Activated naive CD4-positive, alpha-beta T cell treated with anti-CD3 and anti-CD28 coated beads for 36 hours (primary cell): ENCODE results near the gene ATP9A. TPM values are rescaled to one million over a fixed set of nuclear protein-coding genes. Genes with fewer than 3 reads are reported as not detected.
A peak's percentile ranks its signal among the peaks of the same experiment; 100 is the strongest.
"Not testable (repeated sequence)": the region's sequence is repeated elsewhere in the genome, so short reads cannot be mapped to it uniquely, and the experiment has no call there.

Experiments
- CTCF ChIA-PET: fragments of 350-600 bp; sonication (Branson Sonifier 250); formaldehyde crosslinking; loops from one replicate; lab custom pipeline; 2021; ENCODE audit warnings: antibody characterized with exemption; lab: Charles Lee
- DNase-seq: peaks from one replicate; pipeline ENCODE4 v3.0.0-alpha.2; 2020
- H3K27ac Mint-ChIP-seq: one replicate; pipeline ENCODE4 v1.8.0; 2021; ENCODE audit warnings: mild to moderate bottlenecking, mixed read lengths
- H3K27me3 Mint-ChIP-seq: one replicate; pipeline ENCODE4 v1.8.0; 2021; ENCODE audit warnings: low read depth, mixed read lengths
- H3K36me3 Mint-ChIP-seq: one replicate; pipeline ENCODE4 v1.8.0; 2021; ENCODE audit warnings: low read depth, mixed read lengths
- H3K4me1 Mint-ChIP-seq: one replicate; pipeline ENCODE4 v1.8.0; 2021; ENCODE audit warnings: low read depth, mixed read lengths
- H3K4me3 Mint-ChIP-seq: one replicate; pipeline ENCODE4 v1.8.0; 2021; ENCODE audit warnings: mild to moderate bottlenecking, moderate library complexity, mixed read lengths
- H3K9me3 Mint-ChIP-seq: one replicate; pipeline ENCODE4 v1.8.0; 2021; ENCODE audit warnings: mixed read lengths
- intact Hi-C: fragments of 100-400 bp; cut with micrococcal nuclease; formaldehyde crosslinking; loops from one replicate; pipeline ENCODE4 v1.15.1; 2023
- total RNA-seq, 2 experiments: library from RNA; stranded (reverse); gene quantifications; one replicate each; pipeline ENCODE4 v1.2.3, GENCODE V29; 2021

ATP9A gene
- total RNA-seq, 2 experiments from 2014 or later, result 0.12 to 0.17 TPM

DNA sequence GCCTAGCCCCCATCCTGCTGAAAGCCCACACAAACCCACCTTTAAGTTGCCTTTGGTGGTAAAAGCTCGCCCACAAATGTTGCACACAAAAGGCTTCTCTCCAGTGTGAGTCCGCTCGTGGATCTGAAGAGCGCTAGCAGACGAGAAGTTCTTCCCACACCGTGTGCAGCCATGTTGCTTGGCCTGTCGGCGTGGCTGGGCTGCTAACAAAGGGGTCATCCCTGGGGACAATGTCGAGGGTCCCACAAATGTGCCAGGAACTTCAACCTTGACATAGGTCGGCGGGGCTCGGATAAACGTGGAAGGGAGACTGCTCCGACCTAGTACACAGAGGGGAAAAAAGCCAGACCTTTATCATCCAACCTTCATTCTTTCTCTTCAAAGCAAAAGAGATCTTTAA is 20.6 kb upstream of the ATP9A start:
- H3K27me3 Mint-ChIP-seq, result peaks cover 9% of the 10 kb centered on the region
- H3K4me3 Mint-ChIP-seq, result no peak overlapping the region
- no peak overlapping the region for H3K27ac Mint-ChIP-seq
- no peaks in the 10 kb centered on the region for H3K36me3 Mint-ChIP-seq
- CTCF ChIA-PET, result interaction anchor here (1.4 kb wide), 1 partner anchor 9 kb away, joined by 6 read pairs; no protein-coding TSS in a partner anchor
- DNase-seq, result no peak
- intact Hi-C loops, result no loop called here
- no peaks in the 10 kb centered on the region for H3K4me1 Mint-ChIP-seq
- no peaks in the 10 kb centered on the region for H3K9me3 Mint-ChIP-seq

DNA sequence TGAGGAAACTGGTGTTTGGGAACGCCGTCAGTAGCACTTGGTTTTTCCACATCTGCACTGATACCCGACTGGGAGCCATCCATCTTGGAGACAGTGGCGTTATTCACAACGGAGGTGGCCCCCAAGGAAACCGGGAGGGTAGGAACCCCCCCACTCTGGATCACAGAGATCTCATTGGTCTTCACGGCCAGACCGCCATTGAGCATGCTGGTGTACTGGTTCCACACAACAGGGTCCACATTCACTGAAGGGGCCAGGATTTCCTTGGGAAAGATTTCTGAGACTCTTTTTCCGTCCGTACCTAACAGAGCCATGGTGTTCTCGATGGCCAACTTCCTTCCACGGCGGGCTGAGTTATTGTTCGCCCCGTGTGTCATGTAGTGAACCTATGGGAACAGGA is 16.1 kb upstream of the ATP9A start:
- CTCF ChIA-PET, result interaction anchor here (0.9 kb wide), 1 partner anchor 458 kb away, joined by 4 read pairs; no protein-coding TSS in a partner anchor
- intact Hi-C loops, result no loop called here
- Mint-ChIP-seq H3K9me3 (no peaks in the 10 kb centered on the region), H3K27me3 (peaks cover 2% of the 10 kb centered on the region), H3K27ac (no peak overlapping the region), H3K36me3 (no peaks in the 10 kb centered on the region), H3K4me1 (no peaks in the 10 kb centered on the region), H3K4me3 (no peak overlapping the region)
- no peak for DNase-seq

DNA sequence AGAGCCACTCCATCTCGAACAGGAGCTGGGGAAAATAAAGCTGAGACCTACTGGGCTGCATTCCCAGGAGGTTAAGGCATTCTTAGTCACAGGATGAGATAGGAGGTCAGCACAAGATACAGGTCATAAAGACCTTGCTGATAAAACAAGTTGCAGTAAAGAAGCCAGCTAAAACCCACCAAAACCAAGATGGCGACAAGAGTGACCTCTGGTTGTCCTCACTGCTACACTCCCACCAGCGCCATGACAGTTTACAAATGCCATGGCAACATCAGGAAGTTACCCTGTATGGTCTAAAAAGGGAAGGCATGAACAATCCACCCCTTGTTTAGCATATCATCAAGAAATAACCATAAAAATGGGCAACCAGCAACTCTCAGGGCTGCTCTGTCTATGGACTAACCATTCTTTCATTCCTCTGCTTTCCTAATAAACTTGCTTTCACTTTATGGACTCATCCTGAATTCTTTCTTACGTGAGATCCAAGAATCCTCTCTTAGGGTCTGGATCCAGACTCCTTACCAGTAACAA is 10.1 kb upstream of the ATP9A start:
- H3K27ac Mint-ChIP-seq, H3K36me3 Mint-ChIP-seq, H3K9me3 Mint-ChIP-seq, H3K4me1 Mint-ChIP-seq, DNase-seq, CTCF ChIA-PET, intact Hi-C loops, H3K27me3 Mint-ChIP-seq, H3K4me3 Mint-ChIP-seq: not testable (repeated sequence)

DNA sequence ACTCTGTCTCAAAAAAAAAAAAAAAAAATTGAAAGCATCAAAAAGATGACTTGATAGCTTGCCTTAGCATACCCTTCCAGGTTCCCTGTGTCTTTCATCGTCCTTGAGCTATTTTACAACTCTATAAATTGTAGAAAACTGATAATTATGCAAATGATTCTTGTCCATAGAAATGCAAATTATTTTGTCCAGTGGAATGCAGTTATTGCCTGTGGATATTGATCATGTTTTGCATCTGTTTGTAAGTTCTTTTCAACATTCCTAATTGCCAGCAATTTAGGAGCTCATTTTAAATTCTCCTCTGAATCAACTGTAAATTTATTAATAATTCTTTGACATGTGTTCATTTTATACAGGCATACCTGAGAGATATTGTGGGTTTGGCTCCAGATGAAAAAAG is 7.1 kb upstream of the ATP9A start:
- no peak overlapping the region for H3K4me3 Mint-ChIP-seq
- H3K27ac Mint-ChIP-seq, result no peak overlapping the region
- no peaks in the 10 kb centered on the region for H3K36me3 Mint-ChIP-seq
- DNase-seq, result no peak
- H3K4me1 Mint-ChIP-seq, result no peaks in the 10 kb centered on the region
- intact Hi-C loops, result no loop called here
- peaks cover 8% of the 10 kb centered on the region for H3K9me3 Mint-ChIP-seq
- peaks cover 9% of the 10 kb centered on the region for H3K27me3 Mint-ChIP-seq
- CTCF ChIA-PET, result interaction anchor here (0.7 to 1.5 kb wide), 3 partner anchors 21 to 164 kb away, joined by 3 to 4 read pairs (median 3); no protein-coding TSS in a partner anchor

DNA sequence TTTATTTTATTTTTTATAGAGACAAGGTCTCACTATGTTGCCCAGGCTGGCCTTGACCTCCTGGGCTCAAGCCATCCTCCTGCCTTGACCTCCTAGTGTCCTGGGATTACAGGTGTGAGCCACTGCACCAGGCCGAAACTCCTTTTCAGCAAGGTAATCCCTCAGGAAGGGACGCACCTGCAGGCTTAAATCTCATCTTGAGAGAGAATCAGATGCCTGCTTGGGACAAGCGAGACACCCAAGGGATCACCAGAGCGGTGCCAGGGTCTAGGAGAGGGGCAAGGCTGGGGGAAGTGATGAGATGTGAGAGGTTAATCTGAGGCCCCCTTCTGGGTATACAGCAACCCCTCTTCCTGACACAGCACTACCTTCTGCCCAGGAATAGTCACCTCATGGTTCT is 4.0 kb upstream of the ATP9A start:
- CTCF ChIA-PET, result no interaction called here
- H3K27me3 Mint-ChIP-seq, result peaks cover 26% of the 10 kb centered on the region
- H3K4me1 Mint-ChIP-seq, result peaks cover 5% of the 10 kb centered on the region
- no peak overlapping the region for H3K27ac Mint-ChIP-seq
- no peaks in the 10 kb centered on the region for H3K9me3 Mint-ChIP-seq
- no peak overlapping the region for H3K4me3 Mint-ChIP-seq
- no peak for DNase-seq
- intact Hi-C loops, result no loop called here
- H3K36me3 Mint-ChIP-seq, result no peaks in the 10 kb centered on the region

DNA sequence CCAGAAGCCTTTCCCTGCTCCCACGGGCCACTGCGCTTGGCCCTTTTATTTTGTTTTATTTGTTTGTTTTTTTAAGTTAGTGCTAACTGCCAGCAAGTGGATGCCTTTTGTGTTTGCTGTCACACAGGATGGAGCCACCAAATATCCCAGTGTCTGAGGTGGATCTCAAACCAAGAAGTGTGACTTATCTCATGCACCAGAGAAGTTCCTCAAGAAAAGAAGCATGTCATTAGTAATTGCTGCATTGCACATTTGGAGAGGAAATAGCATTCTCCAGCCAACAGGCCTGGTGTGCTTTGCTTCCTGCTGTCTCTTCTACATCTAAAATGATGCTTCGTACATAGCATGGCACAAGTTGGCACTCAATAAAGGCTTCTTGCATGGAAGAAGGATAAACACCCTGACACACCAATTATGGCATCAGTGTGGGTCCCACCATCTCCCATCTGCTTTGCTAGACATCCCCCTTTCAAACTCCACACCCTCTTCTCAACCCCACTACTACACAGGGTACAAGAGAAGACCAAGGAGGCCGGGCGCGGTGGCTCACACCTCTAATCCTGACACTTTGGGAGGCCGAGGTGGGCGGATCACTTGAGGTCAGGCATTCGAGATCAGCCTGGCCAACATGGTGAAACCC is 1.9 kb upstream of the ATP9A start:
- no peak for DNase-seq
- H3K27ac Mint-ChIP-seq, result no peak overlapping the region
- peaks cover 5% of the 10 kb centered on the region for H3K4me1 Mint-ChIP-seq
- H3K4me3 Mint-ChIP-seq, result no peak overlapping the region
- intact Hi-C loops, result no loop called here
- CTCF ChIA-PET, result interaction anchor here (0.7 kb wide), 1 partner anchor 133 kb away, joined by 3 read pairs; no protein-coding TSS in a partner anchor
- no peaks in the 10 kb centered on the region for H3K36me3 Mint-ChIP-seq
- peaks cover 41% of the 10 kb centered on the region for H3K27me3 Mint-ChIP-seq
- H3K9me3 Mint-ChIP-seq, result no peaks in the 10 kb centered on the region

DNA sequence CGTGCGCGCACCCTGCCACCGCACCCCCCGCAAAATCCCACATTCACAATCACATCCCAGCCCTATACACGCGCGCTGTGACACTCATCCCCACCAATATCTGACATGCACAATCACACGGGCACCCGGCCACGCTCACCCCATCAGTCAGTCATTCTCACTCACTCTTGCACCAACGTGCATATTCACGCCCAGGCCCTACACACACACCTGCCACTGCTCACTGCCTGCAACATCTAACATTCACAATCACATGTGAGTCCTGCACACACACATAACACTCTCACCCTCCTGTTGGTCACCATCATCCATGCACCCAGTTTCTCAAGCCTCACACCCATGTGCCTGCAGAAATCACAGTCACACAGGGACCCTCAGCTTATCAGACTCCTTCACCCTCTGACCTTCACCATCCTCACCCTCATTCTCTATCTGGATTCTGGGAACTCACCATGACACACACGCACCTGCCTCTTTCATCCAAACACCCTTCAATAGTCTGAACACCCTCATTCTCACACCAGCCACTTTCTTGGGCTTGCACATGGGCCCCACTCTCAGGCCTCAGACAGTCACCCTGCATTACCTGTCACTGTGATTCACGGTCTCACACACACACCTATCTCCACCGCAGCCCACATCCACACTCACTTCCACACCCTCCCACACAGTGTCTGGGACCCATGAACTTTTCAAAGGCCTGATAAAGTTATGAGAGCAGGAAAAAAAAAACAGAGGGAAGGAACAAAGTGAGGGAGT is 748 bp upstream of the ATP9A start:
- intact Hi-C loops, result no loop called here
- CTCF ChIA-PET, result interaction anchor here (0.7 kb wide), 1 partner anchor 131 kb away, joined by 3 read pairs; no protein-coding TSS in a partner anchor
- Mint-ChIP-seq H3K9me3 (no peaks in the 10 kb centered on the region), H3K27me3 (peaks cover 46% of the 10 kb centered on the region), H3K4me1 (peaks cover 5% of the 10 kb centered on the region), H3K36me3 (no peaks in the 10 kb centered on the region), H3K4me3 (peak overlapping the region; percentile 39), H3K27ac (no peak overlapping the region)
- DNase-seq, result no peak

DNA sequence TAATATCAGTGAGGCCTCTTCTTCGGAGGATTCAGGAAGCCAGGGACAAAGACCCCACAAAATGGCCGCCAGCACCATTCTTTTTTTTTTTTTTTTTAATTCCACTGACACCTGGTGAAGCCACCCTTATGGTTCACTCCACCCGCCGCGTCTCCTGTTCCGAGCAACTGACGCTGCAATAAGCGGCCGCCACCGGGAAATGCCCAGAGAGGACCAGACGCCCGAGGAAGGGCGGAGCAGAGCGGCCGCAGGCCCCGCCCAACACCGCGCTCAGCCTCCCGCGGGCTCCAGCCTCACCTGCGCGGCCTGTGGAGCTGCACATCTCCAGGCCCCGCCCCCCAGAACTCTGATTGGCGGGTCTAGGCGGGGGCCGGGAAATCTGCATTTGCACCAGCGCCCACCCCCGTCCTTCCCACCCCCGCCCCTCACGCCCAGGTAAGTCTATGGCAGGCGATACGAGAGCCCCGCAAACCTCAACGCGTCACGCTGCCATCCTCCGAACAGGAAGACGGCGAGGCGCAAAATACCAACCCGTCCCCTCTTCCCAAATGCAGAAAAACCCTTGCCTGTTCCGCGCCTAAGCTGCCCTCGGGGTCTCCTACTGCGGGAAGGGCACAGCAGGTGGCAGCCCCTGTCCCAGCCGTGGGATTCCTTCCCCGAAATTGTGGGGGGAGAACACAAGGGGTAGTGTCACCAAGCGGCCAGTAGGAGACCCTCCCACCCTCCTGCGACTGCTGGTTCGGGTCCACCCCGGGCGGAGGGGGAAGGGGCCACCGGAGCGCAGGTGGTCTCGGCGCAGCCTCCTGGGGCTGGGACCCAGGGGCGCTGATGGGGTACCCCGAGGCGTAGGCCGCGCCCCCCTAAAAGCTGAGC is 960 bp downstream of the ATP9A start:
- Mint-ChIP-seq H3K4me1 (peaks cover 5% of the 10 kb centered on the region), H3K27me3 (peaks cover 42% of the 10 kb centered on the region), H3K27ac (no peak overlapping the region), H3K36me3 (no peaks in the 10 kb centered on the region), H3K4me3 (peak overlapping the region; percentile 28), H3K9me3 (no peaks in the 10 kb centered on the region)
- CTCF ChIA-PET, result no interaction called here
- peak; percentile 69 for DNase-seq
- intact Hi-C loops, result no loop called here

DNA sequence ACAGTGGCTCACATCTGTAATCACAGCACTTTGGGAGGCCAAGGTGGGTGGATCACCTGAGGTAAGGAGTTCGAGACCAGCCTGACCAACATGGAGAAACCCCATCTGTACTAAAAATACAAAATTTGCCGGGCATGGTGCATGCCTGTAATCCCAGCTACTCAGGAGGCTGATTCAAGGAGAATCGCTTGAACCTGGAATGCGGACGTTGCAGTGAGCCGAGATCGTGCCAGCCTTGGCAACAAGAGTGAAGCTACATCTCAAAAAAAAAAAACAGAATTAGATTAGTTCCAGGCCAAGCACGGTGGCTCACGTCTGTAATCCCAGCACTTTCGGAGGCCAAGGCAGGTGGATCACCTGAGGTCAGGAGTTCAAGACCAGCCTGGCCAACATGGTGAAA is 2.8 kb downstream of the ATP9A start:
- H3K4me1 Mint-ChIP-seq, intact Hi-C loops, DNase-seq, H3K27ac Mint-ChIP-seq, CTCF ChIA-PET, H3K9me3 Mint-ChIP-seq, H3K36me3 Mint-ChIP-seq, H3K4me3 Mint-ChIP-seq: not testable (repeated sequence)
- peaks cover 39% of the 10 kb centered on the region for H3K27me3 Mint-ChIP-seq

DNA sequence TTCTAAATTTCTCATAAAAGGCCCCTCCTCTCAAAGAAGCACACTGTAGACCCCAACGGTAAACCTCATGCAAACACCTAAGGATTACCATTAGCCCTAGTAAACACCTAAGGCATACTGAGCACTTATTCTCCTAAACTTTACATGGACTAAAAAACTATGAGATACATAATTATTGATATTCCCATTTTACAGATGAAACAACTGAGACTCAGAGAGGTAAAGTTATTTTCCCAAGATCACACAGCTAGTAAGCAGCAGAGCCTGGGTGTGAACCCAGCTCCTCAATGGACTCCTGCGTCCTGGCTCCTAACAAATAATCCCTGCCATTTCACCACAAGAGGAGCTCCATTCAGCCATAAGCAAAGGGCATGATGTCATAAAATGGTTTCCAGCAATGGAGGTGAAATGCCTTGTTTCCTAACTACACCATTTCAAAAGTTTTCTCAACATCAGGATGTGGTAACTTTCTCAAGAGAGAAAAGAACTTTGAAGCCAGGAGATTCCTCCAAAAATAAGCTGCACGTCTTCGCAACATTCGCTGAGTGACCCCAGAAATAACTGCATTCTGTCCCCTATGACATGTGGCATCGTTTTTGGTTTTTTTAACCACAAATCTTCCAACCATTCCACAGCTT is 4.1 kb downstream of the ATP9A start:
- peaks cover 5% of the 10 kb centered on the region for H3K4me1 Mint-ChIP-seq
- intact Hi-C loops, result no loop called here
- no peaks in the 10 kb centered on the region for H3K36me3 Mint-ChIP-seq
- H3K9me3 Mint-ChIP-seq, result no peaks in the 10 kb centered on the region
- DNase-seq, result no peak
- peaks cover 29% of the 10 kb centered on the region for H3K27me3 Mint-ChIP-seq
- H3K27ac Mint-ChIP-seq, result no peak overlapping the region
- CTCF ChIA-PET, result no interaction called here
- no peak overlapping the region for H3K4me3 Mint-ChIP-seq

DNA sequence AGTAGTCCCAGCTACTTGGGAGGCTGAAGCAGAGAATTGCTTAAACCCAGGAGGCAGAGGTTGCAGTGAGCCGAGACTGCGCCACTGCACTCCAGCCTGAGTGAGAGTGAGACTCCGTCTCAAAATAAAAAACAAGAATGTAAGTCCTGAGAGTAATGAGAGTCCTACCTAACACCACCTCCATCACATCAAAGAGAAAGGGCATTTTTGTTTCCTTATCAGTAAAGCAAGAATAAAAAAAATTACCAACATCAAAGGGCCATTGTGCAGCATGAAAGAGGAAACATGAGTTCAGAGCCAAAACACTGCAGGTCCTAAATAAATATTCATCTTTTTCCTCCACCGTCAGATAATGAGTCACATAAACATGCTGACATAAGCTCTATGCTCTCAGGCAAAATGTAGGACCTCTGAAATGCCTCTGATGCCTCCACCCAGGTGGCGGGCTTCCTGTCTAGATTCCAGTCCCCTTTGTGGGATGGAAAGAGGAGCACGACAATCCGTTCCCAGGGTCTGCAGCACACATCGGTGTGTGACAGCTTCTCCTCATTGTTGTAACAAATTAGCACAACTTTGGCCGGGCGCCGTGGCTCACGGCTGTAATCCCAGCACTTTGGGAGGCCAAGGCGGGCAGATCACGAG is 7.2 kb downstream of the ATP9A start:
- intact Hi-C loops, result no loop called here
- no peaks in the 10 kb centered on the region for H3K36me3 Mint-ChIP-seq
- peaks cover 13% of the 10 kb centered on the region for H3K27me3 Mint-ChIP-seq
- no peak overlapping the region for H3K4me3 Mint-ChIP-seq
- CTCF ChIA-PET, result no interaction called here
- H3K4me1 Mint-ChIP-seq, result no peaks in the 10 kb centered on the region
- no peak for DNase-seq
- H3K27ac Mint-ChIP-seq, result no peak overlapping the region
- no peaks in the 10 kb centered on the region for H3K9me3 Mint-ChIP-seq
